GM21367 (cell line): ENCODE results near the gene MPRIP.

Experiments
- ATAC-seq: cut with Tn5 transposase; IDR thresholded peaks from one replicate; pipeline ENCODE4 v1.9.1; 2021; ENCODE audit not compliant: unreplicated experiment

The MPRIP gene

GRCh38 chr17:17084317-17084835 is 42.1 kb downstream of the MPRIP start:
- no peak for ATAC-seq

DNA sequence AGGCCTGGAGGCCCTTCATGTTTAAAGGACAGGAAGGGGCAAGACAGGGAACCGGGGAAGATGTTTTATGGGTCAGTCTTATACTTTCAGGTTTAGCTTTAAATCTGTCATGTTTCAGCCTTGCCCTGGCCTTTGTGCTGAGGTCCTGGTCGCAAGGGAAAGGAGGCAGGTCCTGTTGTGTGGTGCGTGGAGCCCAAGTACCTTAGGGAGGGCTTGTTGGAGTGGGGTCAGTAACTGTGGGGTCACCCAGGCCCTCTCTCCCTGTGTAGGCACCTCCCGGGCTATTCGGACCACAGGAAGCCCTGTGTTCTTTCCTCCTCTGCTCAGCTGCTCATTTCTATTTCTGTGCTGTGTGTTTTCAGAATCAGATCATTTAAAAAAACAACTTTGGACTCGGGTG is 42.7 kb downstream of the MPRIP start:
- no peak for ATAC-seq

DNA sequence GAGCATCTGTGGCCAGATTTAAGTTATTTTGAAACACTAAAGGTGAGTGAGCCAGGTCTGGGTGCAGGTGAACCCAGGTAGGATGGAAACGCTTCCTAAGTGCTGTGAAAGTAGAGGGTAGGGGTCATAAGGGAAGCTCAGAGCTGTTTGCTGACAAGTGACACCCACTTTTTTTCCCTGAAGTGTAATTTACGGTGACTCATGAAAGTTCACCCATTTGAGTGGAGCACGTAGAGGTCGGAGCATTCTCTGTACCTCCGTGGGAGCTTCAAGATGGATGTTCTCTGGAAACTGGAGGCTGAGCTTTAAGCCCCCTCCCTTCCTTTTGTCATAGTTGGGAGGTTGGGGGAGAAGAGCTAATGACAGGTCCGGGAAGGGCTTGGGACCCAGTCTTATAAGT is 44.3 kb downstream of the MPRIP start:
- ATAC-seq, result no peak

DNA sequence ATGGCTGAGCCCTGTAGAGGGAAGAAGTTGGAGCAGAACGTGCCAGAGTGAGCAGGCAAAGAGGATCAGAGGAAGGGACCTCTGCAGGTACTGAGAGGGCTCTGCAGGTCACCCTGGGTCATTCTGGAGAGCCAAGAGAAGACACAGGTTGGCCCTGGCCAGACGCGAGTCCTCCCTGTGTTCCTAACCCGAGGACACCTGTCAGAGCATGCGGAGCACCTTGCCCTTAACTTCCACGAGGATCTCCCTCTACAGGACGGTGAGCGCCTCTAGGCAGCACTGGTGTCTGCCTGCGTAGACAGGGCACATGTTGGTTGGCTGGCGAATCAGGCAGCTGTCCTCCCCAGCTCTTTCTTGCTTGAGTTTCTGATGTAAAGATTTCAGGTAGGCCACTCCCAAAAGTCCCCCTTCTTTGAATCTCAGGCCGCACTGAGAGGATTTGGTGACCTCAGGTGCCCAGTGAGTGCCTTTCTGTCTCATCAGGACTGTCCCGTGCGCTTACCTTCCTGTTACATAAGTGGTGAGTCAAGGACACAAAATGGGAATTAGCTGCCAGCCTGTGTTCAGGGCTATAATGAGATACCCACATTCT is 45.3 kb downstream of the MPRIP start:
- ATAC-seq, result no peak

DNA sequence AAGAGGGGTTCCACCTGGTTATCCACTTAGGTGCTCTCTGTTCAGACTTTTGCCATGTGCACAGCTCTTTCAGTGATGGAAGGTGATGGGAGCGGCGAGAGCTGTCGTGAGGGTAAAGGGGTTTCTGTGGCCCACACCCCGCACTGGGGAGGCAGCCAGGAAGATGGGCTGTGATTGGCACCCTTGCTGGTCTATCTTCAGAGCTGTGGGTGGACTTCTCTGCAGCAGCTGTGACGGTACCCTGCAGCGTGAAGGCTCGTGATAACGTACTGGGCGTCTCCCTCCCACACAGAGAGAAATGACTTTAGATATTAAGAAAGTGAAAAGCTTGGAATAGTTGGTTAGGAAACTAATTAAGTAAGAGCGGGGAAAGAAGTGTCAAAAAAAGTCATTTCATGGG is 45.8 kb downstream of the MPRIP start:
- no peak for ATAC-seq

DNA sequence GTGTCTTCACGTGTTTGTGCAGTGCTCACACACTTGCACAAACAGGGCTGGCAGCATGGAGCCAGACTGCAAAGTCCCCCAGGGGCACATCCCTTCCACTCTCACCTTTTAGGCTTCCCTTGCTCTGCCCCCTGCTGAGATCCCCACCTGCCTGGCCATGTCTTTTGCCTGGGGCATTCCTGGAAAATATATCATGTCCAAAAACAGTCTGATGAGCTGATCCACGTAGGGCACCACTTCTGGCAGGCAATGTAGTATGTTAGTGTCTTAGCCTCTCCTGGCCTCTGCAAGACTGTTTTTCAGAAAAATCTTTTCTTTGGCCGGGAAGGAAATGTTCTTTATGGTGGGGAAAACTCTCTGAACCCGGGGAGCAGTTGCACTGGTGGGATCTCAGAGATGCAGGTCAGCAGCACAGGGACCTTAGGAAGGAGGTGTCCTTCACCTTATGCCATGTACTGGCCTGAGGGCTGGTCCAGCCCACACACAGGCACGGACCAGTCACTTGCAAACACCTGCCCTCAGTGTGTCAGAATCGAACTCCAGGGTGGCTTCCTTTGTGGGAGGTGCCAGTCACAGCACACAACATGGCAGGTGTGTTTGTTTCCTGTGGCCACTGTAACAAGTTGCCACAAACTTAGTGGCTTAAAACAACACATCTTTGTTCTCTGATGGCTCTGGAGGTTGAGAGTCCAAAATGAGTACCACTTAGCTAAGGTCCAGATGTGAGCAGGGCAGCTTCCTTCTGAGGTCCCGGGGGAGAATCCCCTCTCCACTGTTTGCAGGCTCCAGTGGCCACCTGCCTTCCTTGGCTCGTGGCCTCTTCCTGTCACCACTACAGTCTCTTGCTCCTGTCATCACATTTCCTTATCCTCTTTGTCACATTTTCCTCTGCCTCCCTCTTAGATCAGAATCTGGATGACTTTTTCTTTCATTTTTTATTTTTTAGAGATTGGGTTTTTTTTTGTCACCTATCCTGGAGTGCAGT is 46.6 kb downstream of the MPRIP start:
- no peak for ATAC-seq

DNA sequence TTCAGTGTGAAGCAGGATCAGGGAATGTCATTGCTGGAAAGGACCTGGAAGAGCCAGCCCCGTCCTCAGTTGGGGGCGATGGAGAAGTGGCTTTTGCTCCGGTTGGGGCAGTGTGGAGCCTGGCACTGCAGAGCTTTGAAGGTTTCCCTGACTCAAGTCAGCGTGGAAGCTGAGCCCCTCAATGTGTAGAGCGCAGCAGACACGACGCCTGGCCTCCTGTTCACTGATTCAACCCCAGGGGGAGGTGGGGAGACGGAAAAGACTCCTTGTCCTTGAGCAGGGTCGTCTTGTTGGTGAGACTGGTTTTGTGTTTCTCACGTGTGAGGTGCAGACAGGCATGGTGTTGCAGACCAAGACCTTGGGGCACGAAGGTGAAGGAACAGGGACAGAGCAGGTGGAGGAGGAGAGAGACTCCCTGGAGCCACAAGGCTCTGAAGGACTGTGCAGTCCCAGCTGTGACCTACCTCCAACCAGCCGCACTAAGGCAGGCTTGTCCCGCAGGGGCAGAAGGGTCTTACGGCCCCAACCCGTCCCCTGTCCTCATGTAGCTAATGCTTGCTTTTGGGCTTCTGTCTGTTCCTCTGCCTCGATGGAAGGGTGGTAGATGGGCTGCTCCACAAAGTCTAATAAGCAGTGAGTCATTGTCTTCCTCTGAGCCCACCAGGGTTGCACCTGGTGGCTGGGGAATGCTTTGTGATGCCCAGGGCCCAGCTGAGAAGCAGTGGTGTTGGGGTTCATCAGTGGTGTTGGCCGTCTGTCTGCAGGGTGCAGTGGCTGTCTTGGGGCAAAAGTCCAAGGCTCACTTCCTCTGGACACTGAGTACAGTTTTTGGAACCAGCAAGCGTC is 47.8 kb downstream of the MPRIP start:
- ATAC-seq, result no peak

DNA sequence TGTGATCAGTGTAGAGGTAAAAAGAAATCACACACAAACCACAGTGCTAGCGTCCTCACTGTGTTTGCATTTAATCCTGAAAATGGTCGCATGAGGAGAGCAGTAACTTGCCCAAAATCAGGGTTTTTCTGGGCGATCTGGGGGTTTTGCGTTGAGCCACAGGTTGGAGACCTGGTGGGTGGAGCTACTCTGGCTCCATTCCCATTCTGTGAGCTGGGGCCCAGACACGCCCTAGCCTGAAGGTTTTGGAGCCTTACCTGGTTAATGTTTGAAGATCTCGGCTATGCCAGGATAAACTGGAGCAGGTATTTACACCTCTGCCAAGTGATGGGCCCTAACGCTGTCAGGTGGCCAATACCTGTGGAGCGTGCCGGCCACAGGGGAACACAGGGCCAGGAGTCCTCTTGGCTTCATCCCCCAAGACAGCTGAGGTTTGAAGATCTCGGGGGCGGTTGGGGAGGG is 48.4 kb downstream of the MPRIP start:
- no peak for ATAC-seq

- ATAC-seq, result no peak
These were observed 49.0 kb downstream of the MPRIP start for GRCh38 chr17:17091276-17091675.

GRCh38 chr17:17091856-17092756 is 49.8 kb downstream of the MPRIP start:
- ATAC-seq, result no peak

GRCh38 chr17:17093764-17094163 is 51.5 kb downstream of the MPRIP start:
- ATAC-seq, result no peak

GRCh38 chr17:17096438-17097178 is 54.4 kb downstream of the MPRIP start:
- no peak for ATAC-seq

DNA sequence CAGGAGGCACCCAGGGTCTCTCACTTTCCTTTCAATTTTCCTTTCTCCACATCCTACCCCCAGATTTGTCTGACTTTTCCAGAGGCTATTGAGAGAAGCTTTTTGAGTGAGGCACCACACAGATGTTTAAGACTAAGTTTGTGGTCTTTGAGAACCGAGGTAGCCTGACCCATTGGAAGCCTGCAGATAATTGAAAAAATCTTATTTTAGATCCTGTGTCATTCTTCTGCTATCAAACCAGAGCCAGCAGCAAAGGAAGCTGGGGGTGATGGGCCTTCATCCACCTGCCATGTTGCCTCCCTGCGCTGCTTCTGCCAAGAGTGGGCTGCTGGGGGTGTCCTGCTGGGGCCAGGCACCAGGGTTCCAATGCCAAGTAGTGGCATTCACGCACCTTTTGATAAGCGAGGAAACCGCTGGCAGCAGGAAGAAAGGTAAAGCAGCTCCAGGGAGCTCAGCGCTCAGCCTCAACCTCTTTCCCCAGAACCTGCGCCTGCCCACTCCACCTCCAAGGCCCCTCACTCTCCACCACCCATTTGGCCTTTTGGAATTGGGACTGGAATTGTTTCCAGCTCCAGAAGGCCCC is 55.6 kb downstream of the MPRIP start:
- no peak for ATAC-seq

GRCh38 chr17:17098551-17099179 is 56.4 kb downstream of the MPRIP start:
- no peak for ATAC-seq

- no peak for ATAC-seq
These were observed 59.9 kb downstream of the MPRIP start for GRCh38 chr17:17102176-17102575.

GRCh38 chr17:17103160-17103559 is 60.9 kb downstream of the MPRIP start:
- ATAC-seq, result no peak

GRCh38 chr17:17104036-17104435 is 61.8 kb downstream of the MPRIP start:
- no peak for ATAC-seq

GRCh38 chr17:17104494-17104893 is 62.2 kb downstream of the MPRIP start:
- no peak for ATAC-seq

- ATAC-seq, result no peak
These were observed 63.7 kb downstream of the MPRIP start for GRCh38 chr17:17105976-17106375.
